H1 (cell line): Measurements from ENCODE around the gene MTFR2. TPM values are rescaled to one million over a fixed set of nuclear protein-coding genes. Genes with fewer than 3 reads are reported as not detected.

Experiments
- BCL11A ChIP-seq, 2 experiments: IDR thresholded peaks; one replicate each; pipeline ENCODE4 v1.6.1; 2011; ENCODE audit warnings: low read depth in 2 of 2, low read length in 2 of 2, mild to moderate bottlenecking in 2 of 2
- BRCA1 ChIP-seq: IDR thresholded peaks from 2 replicates; pipeline ENCODE4 v1.6.1; 2012; ENCODE audit warnings: low read depth, low read length, improper control_type of control experiment
- CHD1 ChIP-seq: IDR thresholded peaks from 2 replicates; pipeline ENCODE4 v1.6.1; 2012; ENCODE audit warnings: low read depth, low read length, improper control_type of control experiment
- CREB1 ChIP-seq: IDR thresholded peaks from 2 replicates; pipeline ENCODE4 v1.6.1; 2012; ENCODE audit warnings: inconsistent platforms
- CTBP2 ChIP-seq: IDR thresholded peaks from 2 replicates; pipeline ENCODE4 v1.7.0; 2011; ENCODE audit warnings: borderline replicate concordance, mild to moderate bottlenecking, moderate library complexity, mixed read lengths, low read length; ENCODE audit not compliant: insufficient read depth, insufficient read length
- EGR1 ChIP-seq: IDR thresholded peaks from 2 replicates; pipeline ENCODE4 v1.6.1; 2011; ENCODE audit warnings: low read depth, low read length, borderline replicate concordance
- EZH2 ChIP-seq: fragments of 200-600 bp; sonication (generic); IDR thresholded peaks from 2 replicates; pipeline ENCODE4 v1.7.1; 2012; ENCODE audit warnings: low read depth, mild to moderate bottlenecking, moderate library complexity, low read length, inconsistent platforms; ENCODE audit not compliant: severe bottlenecking
- GTF2F1 ChIP-seq: IDR thresholded peaks from 2 replicates; pipeline ENCODE4 v1.6.1; 2012; ENCODE audit warnings: low read depth, low read length, improper control_type of control experiment, borderline replicate concordance
- HDAC2 ChIP-seq, 2 experiments: fragments of 300-600 bp in 1 of 2; sonication (generic) in 1 of 2; IDR thresholded peaks; 2 replicates each; pipeline ENCODE4 v1.6.1; 2011 to 2012; ENCODE audit warnings: low read depth in 2 of 2, low read length in 2 of 2, mild to moderate bottlenecking in 2 of 2, moderate library complexity in 2 of 2, borderline replicate concordance in 1 of 2, inconsistent platforms in 1 of 2
- JUN ChIP-seq: IDR thresholded peaks from 2 replicates; pipeline ENCODE4 v1.6.1; 2011; ENCODE audit warnings: low read depth, mild to moderate bottlenecking, improper control_type of control experiment, low read length
- JUND ChIP-seq: IDR thresholded peaks from 2 replicates; pipeline ENCODE4 v1.6.1; 2011; ENCODE audit warnings: mild to moderate bottlenecking, improper control_type of control experiment, low read length
- NANOG ChIP-seq: IDR thresholded peaks from 2 replicates; pipeline ENCODE4 v1.6.1; 2011; ENCODE audit warnings: low read length, low read depth, mild to moderate bottlenecking, inconsistent platforms; ENCODE audit not compliant: insufficient read depth, poor library complexity, severe bottlenecking
- POLR2A ChIP-seq, 2 experiments: IDR thresholded peaks; 1 replicate in 1 of 2; 2 replicates in 1 of 2; pipeline ENCODE4 v1.6.1; 2011; ENCODE audit warnings: low read depth in 2 of 2, low read length in 2 of 2, mild to moderate bottlenecking in 2 of 2; ENCODE audit errors: control extremely low read depth in 1 of 2
- RAD21 ChIP-seq, 2 experiments: IDR thresholded peaks in 1 of 2; conservative IDR thresholded peaks in 1 of 2; 2 replicates each; pipeline ENCODE4 v1.6.1; 2011; ENCODE audit warnings: low read depth in 2 of 2, low read length in 2 of 2, improper control_type of control experiment in 1 of 2, inconsistent platforms in 1 of 2, mild to moderate bottlenecking in 1 of 2, moderate library complexity in 1 of 2
- RFX5 ChIP-seq: IDR thresholded peaks from 2 replicates; pipeline ENCODE4 v1.6.1; 2011; ENCODE audit warnings: low read depth, low read length, improper control_type of control experiment, borderline replicate concordance
- RXRA ChIP-seq: IDR thresholded peaks from 2 replicates; pipeline ENCODE4 v1.6.1; 2011; ENCODE audit warnings: low read depth, mild to moderate bottlenecking, low read length, moderate library complexity; ENCODE audit not compliant: insufficient read depth
- SP2 ChIP-seq: IDR thresholded peaks from 2 replicates; pipeline ENCODE4 v1.6.1; 2012; ENCODE audit warnings: mild to moderate bottlenecking, low read length, inconsistent platforms
- SRF ChIP-seq: IDR thresholded peaks from 2 replicates; pipeline ENCODE4 v1.6.1; 2011; ENCODE audit warnings: mild to moderate bottlenecking, low read depth, low read length, moderate library complexity
- SUZ12 ChIP-seq: fragments of 200-600 bp; sonication (generic); IDR thresholded peaks from 2 replicates; pipeline ENCODE4 v1.6.1; 2012; ENCODE audit warnings: mild to moderate bottlenecking, inconsistent platforms, low read length, moderate library complexity, mixed read lengths
- YY1 ChIP-seq: IDR thresholded peaks from 2 replicates; pipeline ENCODE4 v1.6.1; 2011; ENCODE audit warnings: low read depth, mild to moderate bottlenecking, low read length
- polyA plus RNA-seq, 7 experiments: library from polyadenylated mRNA; depleted of rRNA in 3 of 7; stranded (reverse) in 5 of 7; unstranded in 2 of 7; fragments of >200 nt in 5 of 7; fragments of 200-250 nt in 2 of 7; gene quantifications; 1 replicate in 5 of 7; 2 replicates in 1 of 7; 4 replicates in 1 of 7; pipeline versions ENCODE4 v1.2.1 to v1.2.3, GENCODE V29; 2011 to 2013; ENCODE audit warnings: missing spikeins in 2 of 7, mixed read lengths in 2 of 7
- total RNA-seq: library from RNA; stranded (reverse); fragmentation: NEBNext Ultra II Directional; extraction: Animal tissue kit (Norgen Biotek cat#: 25700); gene quantifications from 2 replicates; pipeline ENCODE4 v1.2.1, GENCODE V29; 2021
- TF ChIP-seq, protein P1 (sequence below), 3 experiments: IDR thresholded peaks; 1 replicate in 2 of 3; 2 replicates in 1 of 3; pipeline versions ENCODE4 v1.5.1 to v1.6.1; 2011; ENCODE audit warnings: low read length in 3 of 3, mild to moderate bottlenecking in 3 of 3, inconsistent platforms in 2 of 3, low read depth in 1 of 3, moderate library complexity in 1 of 3; ENCODE audit not compliant: insufficient read depth in 1 of 3; ENCODE audit errors: control extremely low read depth in 1 of 3

Gene MTFR2
- total and polyA plus RNA-seq, 2 of the 8 experiments (the other 6 are each of a cell fraction or from before 2014, with no cell fraction given): 8.5 to 10.7 TPM

DNA sequence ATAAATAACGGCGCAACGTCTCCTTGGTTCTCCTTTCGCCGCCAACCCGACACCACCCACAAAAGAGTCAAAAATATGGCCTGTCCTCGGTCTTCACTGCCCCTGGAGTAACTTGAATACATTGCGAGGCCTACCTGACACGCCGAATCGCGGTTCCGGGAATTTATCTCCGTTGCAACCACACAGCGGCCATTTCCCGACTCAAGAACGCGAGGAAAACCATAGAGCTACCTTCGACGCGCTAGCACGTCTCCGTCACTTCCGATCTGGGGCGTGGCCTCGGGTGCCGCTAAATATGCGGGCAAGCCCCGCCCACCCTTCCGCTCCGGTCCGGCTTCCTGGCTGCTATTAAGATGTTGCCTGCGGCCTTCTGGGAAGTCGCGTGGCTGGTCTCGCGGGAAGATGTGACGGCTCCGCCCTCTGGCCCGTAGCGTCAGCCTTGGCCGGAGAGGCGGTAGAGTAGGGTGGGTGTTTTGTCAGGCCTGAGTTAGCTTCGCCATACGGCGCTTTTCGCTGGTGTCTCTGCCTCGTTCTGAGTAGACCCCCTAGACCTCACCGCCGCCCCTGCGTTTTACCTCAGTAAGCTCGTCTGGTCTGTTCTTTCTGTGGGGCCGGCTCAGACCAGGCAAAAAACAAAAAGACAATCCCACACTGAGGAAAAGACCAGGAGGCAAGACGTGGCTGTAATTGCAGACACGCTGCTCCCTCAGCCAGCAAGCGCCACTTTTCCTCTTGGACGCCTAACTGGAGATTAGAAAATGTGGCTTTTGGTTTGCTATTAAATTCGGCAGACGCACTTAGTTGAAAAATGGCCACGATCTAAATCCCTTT, 39.7 kb upstream of the MTFR2 start, which contains the start of gene BCLAF1 (continued):
- TF ChIP-seq, protein P1, sequence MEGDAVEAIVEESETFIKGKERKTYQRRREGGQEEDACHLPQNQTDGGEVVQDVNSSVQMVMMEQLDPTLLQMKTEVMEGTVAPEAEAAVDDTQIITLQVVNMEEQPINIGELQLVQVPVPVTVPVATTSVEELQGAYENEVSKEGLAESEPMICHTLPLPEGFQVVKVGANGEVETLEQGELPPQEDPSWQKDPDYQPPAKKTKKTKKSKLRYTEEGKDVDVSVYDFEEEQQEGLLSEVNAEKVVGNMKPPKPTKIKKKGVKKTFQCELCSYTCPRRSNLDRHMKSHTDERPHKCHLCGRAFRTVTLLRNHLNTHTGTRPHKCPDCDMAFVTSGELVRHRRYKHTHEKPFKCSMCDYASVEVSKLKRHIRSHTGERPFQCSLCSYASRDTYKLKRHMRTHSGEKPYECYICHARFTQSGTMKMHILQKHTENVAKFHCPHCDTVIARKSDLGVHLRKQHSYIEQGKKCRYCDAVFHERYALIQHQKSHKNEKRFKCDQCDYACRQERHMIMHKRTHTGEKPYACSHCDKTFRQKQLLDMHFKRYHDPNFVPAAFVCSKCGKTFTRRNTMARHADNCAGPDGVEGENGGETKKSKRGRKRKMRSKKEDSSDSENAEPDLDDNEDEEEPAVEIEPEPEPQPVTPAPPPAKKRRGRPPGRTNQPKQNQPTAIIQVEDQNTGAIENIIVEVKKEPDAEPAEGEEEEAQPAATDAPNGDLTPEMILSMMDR (IDR thresholded peaks at IDR 0.05; ENCODE audit: control extremely low read depth in 1 of 3, insufficient read depth in 1 of 3, low read depth in 1 of 3, low read length in 3 of 3): no peak
- TF ChIP-seq SUZ12 (no peak), RFX5 (no peak), POLR2A (IDR thresholded peaks at IDR 0.05; ENCODE audit: control extremely low read depth in 1 of 2, low read depth in 2 of 2, low read length in 2 of 2) (peak; percentile 99 to 100), BCL11A (IDR thresholded peaks at IDR 0.05; ENCODE audit: low read depth in 2 of 2, low read length in 2 of 2) (no peak), RXRA (no peak), EZH2 (no peak), GTF2F1 (peak; percentile 96), CHD1 (peak; percentile 76), JUND (no peak; the same call in 1 of the 2 replicates), NANOG (no peak), RAD21 (IDR thresholded peaks at IDR 0.05 in 1 of 2, conservative IDR thresholded peaks at IDR 0.05 in 1 of 2; ENCODE audit: low read depth in 2 of 2, low read length in 2 of 2) (no peak), CREB1 (peak; percentile 83), CTBP2 (no peak), EGR1 (0 out of 2 replicates have a peak, but pooled peaks have one; percentile 27), BRCA1 (peak; percentile 82), JUN (no peak), HDAC2 (IDR thresholded peaks at IDR 0.05; ENCODE audit: borderline replicate concordance in 1 of 2, low read depth in 2 of 2, low read length in 2 of 2) (no peak), SRF (no peak), SP2 (no peak), YY1 (peak; percentile 94)
